GM12865 (cell line): Measurements from ENCODE around the gene PARP3.
A peak's percentile ranks its signal among the peaks of the same experiment; 100 is the strongest.

Experiments used
- DNase-seq: peaks from one replicate; pipeline ENCODE4 v3.0.0; 2010; ENCODE audit warnings: low read depth
- H3K4me3 ChIP-seq: 2 replicates; pipeline ENCODE4 v1.5.1; 2011; ENCODE audit warnings: mild to moderate bottlenecking, low read depth, low read length, control low read depth
- CTCF ChIP-seq: IDR thresholded peaks from 2 replicates; pipeline ENCODE4 v1.5.1; 2011; ENCODE audit warnings: low read length, control low read depth, low read depth, inconsistent platforms; ENCODE audit not compliant: insufficient read depth; ENCODE audit errors: missing control alignments

Gene PARP3

GRCh38 chr3:51950899-51951298 lies 8.7 kb downstream of the PARP3 start:
- no peak for TF ChIP-seq CTCF
- DNase-seq, result no peak
- no peak overlapping the region for H3K4me3 ChIP-seq

GRCh38 chr3:51953445-51953844 lies 11.3 kb downstream of the PARP3 start:
- no peak for DNase-seq
- no peak for TF ChIP-seq CTCF
- no peak overlapping the region for H3K4me3 ChIP-seq

GRCh38 chr3:51954105-51954504 lies 11.9 kb downstream of the PARP3 start:
- no peak overlapping the region for H3K4me3 ChIP-seq
- DNase-seq, result no peak
- TF ChIP-seq CTCF, result no peak

- DNase-seq, result no peak
- TF ChIP-seq CTCF, result no peak
- H3K4me3 ChIP-seq, result no peak overlapping the region
These were observed 12.6 kb downstream of the PARP3 start for GRCh38 chr3:51954713-51955112.

GRCh38 chr3:51955175-51955892 lies 13.2 kb downstream of the PARP3 start, which contains the start of gene GPR62:
TSS of gene GPR62 (plus strand) at chr3:51955381. CDS start at chr3:51955653, 272 bp downstream.
- TF ChIP-seq CTCF, result no peak
- no peak for DNase-seq
- H3K4me3 ChIP-seq, result no peak within 1 kb of the TSS; the same call in 1 of the 2 replicates

GRCh38 chr3:51955893-51956770 lies 14.0 kb downstream of the PARP3 start:
- DNase-seq, result no peak
- TF ChIP-seq CTCF, result peak; percentile 31
- no peak overlapping the region; the same call in 1 of the 2 replicates for H3K4me3 ChIP-seq
